K562 (cell line): ENCODE results near the gene SAMD8. TPM values are rescaled to one million over a fixed set of nuclear protein-coding genes. Genes with fewer than 3 reads are reported as not detected.

ENCODE experiments used
- ATF2 ChIP-seq: sonication (generic); formaldehyde crosslinking; IDR thresholded peaks from 2 replicates; pipeline ENCODE4 v1.8.1; 2022; ENCODE audit warnings: missing genetic modification reagents
- C11orf30 ChIP-seq: fragments of 450-650 bp; IDR thresholded peaks from 2 replicates; pipeline ENCODE4 v1.6.1; 2016; ENCODE audit warnings: low read depth, mild to moderate bottlenecking
- HMG20B ChIP-seq: fragments of 250-450 bp; sonication (Bioruptor Pico); IDR thresholded peaks from 2 replicates; pipeline ENCODE4 v1.5.0; 2021; ENCODE audit warnings: mild to moderate bottlenecking
- HNRNPH1 ChIP-seq: fragments of 200-400 bp; formaldehyde crosslinking; optimal IDR thresholded peaks from 2 replicates; pipeline ENCODE3; 2017; ENCODE audit warnings: low read depth, mild to moderate bottlenecking, low read length, moderate library complexity
- LARP7 ChIP-seq: fragments of 450-650 bp; IDR thresholded peaks from 2 replicates; pipeline ENCODE4 v1.6.1; 2016
- MYNN ChIP-seq, 2 experiments: sonication (generic); formaldehyde crosslinking in 1 of 2; IDR thresholded peaks; 2 replicates each; pipeline versions ENCODE4 v1.5.0 to v1.6.1; 2016 to 2020; ENCODE audit warnings: antibody characterized with exemption in 1 of 2, missing genetic modification reagents in 1 of 2
- NFIC ChIP-seq: fragments of 450-650 bp; IDR thresholded peaks from 2 replicates; pipeline ENCODE4 v1.6.1; 2017; ENCODE audit warnings: mild to moderate bottlenecking, inconsistent platforms
- NUFIP1 ChIP-seq: fragments of 450-650 bp; IDR thresholded peaks from 2 replicates; pipeline ENCODE4 v1.6.1; 2018; ENCODE audit not compliant: partially characterized antibody
- RBFOX2 ChIP-seq: fragments of 200-400 bp; formaldehyde crosslinking; IDR thresholded peaks from 2 replicates; pipeline ENCODE4 v1.6.1; 2017; ENCODE audit warnings: low read depth, mild to moderate bottlenecking, low read length, moderate library complexity
- SRSF7 ChIP-seq: fragments of 200-400 bp; formaldehyde crosslinking; optimal IDR thresholded peaks from 2 replicates; pipeline ENCODE3; 2017; ENCODE audit warnings: mild to moderate bottlenecking, low read depth, low read length
- TRIM28 ChIP-seq: fragments of 450-650 bp; IDR thresholded peaks from 2 replicates; pipeline ENCODE4 v1.6.1; 2017
- UBTF ChIP-seq, 2 experiments: IDR thresholded peaks; 2 replicates each; pipeline ENCODE4 v1.6.1; 2012; ENCODE audit warnings: improper control_type of control experiment in 2 of 2, low read depth in 2 of 2, low read length in 2 of 2, borderline replicate concordance in 1 of 2
- ZBTB34 ChIP-seq: fragments of 250-450 bp; sonication (Bioruptor Pico); IDR thresholded peaks from 2 replicates; pipeline ENCODE4 v1.8.0; 2021; ENCODE audit warnings: mild to moderate bottlenecking, moderate library complexity
- ZNF655 ChIP-seq: fragments of 250-450 bp; sonication (Bioruptor Pico); IDR thresholded peaks from 2 replicates; pipeline ENCODE4 v1.5.0; 2021
- polyA plus RNA-seq, 8 experiments: library from polyadenylated mRNA; depleted of rRNA in 4 of 8; stranded (reverse) in 5 of 8; unstranded in 3 of 8; fragments of >200 nt; fragmentation: Nextera tagmentation in 2 of 8; fragmentation: Illumina TruSeq in 1 of 8; extraction: Ambion mirVana in 2 of 8; extraction: Trizol in 1 of 8; gene quantifications; 2 replicates each; pipeline versions ENCODE4 v1.2.1 to v1.2.3, GENCODE V29; 2011 to 2014; ENCODE audit warnings: inconsistent platforms in 1 of 8, missing spikeins in 1 of 8
- total RNA-seq, 7 experiments: library from RNA; depleted of rRNA in 6 of 7; stranded (reverse); fragments of >200 nt in 6 of 7; fragmentation: Illumina TruSeq in 2 of 7; extraction: Trizol in 2 of 7; gene quantifications; 2 replicates each; pipeline versions ENCODE4 v1.2.1 to v1.2.3, GENCODE V29; 2011 to 2021; ENCODE audit warnings: low replicate concordance in 1 of 7
- TF ChIP-seq, protein P1 (sequence below): fragments of 200-800 bp; sonication (Bioruptor generic); IDR thresholded peaks from 2 replicates; pipeline ENCODE4 v1.6.1; 2016; ENCODE audit warnings: missing genetic modification characterization, missing compliant biosample characterization

Gene SAMD8
- total and polyA plus RNA-seq, 9 of the 15 experiments (the other 6 are each of a cell fraction or from before 2014, with no cell fraction given): 2.7 to 16.1 (median 6.2) TPM

GRCh38 chr10:75111365-75111906 lies at the start of gene SAMD8 (continued):
- TF ChIP-seq SRSF7 (no peak), C11orf30 (no peak), RBFOX2 (peak; percentile 89), HMG20B (CRISPR knock-in tag) (no peak), NUFIP1 (no peak), TRIM28 (no peak), HNRNPH1 (no peak), NFIC (peak; percentile 81), ZBTB34 (CRISPR knock-in tag) (no peak), LARP7 (no peak), ATF2 (CRISPR knock-in tag) (no peak), ZNF655 (CRISPR knock-in tag) (no peak), UBTF (IDR thresholded peaks at IDR 0.05; ENCODE audit: borderline replicate concordance in 1 of 2, low read depth in 2 of 2, low read length in 2 of 2) (peak; percentile 83 to 94; a peak in 3 of 4 replicates), MYNN (IDR thresholded peaks at IDR 0.05) (no peak), MYNN (CRISPR knock-in tag; IDR thresholded peaks at IDR 0.05) (no peak)
- TF ChIP-seq, protein P1, sequence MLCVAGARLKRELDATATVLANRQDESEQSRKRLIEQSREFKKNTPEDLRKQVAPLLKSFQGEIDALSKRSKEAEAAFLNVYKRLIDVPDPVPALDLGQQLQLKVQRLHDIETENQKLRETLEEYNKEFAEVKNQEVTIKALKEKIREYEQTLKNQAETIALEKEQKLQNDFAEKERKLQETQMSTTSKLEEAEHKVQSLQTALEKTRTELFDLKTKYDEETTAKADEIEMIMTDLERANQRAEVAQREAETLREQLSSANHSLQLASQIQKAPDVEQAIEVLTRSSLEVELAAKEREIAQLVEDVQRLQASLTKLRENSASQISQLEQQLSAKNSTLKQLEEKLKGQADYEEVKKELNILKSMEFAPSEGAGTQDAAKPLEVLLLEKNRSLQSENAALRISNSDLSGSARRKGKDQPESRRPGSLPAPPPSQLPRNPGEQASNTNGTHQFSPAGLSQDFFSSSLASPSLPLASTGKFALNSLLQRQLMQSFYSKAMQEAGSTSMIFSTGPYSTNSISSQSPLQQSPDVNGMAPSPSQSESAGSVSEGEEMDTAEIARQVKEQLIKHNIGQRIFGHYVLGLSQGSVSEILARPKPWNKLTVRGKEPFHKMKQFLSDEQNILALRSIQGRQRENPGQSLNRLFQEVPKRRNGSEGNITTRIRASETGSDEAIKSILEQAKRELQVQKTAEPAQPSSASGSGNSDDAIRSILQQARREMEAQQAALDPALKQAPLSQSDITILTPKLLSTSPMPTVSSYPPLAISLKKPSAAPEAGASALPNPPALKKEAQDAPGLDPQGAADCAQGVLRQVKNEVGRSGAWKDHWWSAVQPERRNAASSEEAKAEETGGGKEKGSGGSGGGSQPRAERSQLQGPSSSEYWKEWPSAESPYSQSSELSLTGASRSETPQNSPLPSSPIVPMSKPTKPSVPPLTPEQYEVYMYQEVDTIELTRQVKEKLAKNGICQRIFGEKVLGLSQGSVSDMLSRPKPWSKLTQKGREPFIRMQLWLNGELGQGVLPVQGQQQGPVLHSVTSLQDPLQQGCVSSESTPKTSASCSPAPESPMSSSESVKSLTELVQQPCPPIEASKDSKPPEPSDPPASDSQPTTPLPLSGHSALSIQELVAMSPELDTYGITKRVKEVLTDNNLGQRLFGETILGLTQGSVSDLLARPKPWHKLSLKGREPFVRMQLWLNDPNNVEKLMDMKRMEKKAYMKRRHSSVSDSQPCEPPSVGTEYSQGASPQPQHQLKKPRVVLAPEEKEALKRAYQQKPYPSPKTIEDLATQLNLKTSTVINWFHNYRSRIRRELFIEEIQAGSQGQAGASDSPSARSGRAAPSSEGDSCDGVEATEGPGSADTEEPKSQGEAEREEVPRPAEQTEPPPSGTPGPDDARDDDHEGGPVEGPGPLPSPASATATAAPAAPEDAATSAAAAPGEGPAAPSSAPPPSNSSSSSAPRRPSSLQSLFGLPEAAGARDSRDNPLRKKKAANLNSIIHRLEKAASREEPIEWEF (CRISPR knock-in tag): no peak
